Activated B cell treated with CpG ODN at 0.5 μM for 24 hours (primary cell): ENCODE measurements around the gene RPL39L. TPM values are rescaled to one million over a fixed set of nuclear protein-coding genes. Genes with fewer than 3 reads are reported as not detected.

Experiments
- ATAC-seq: fragments of 200-7000 bp; cut with Tn5 transposase; one replicate; pipeline ENCODE4 v1.10.0; 2021; ENCODE audit warnings: low read depth, mild to moderate bottlenecking, moderate library complexity
- CTCF ChIA-PET: fragments of 350-600 bp; sonication (Branson Sonifier 250); formaldehyde crosslinking; loops from one replicate; lab custom pipeline; 2021; ENCODE audit warnings: antibody characterized with exemption; lab: Charles Lee
- POLR2A ChIA-PET: fragments of 350-600 bp; sonication (Branson Sonifier 250); formaldehyde crosslinking; loops from one replicate; lab custom pipeline; 2021; ENCODE audit warnings: antibody characterized with exemption; lab: Charles Lee
- DNase-seq: peaks from one replicate; pipeline ENCODE4 v3.0.0; 2022
- H3K27ac Mint-ChIP-seq: one replicate; pipeline ENCODE4 v1.8.0; 2020; ENCODE audit warnings: mixed read lengths
- H3K27me3 Mint-ChIP-seq: one replicate; pipeline ENCODE4 v1.8.0; 2021; ENCODE audit warnings: mixed read lengths
- H3K36me3 Mint-ChIP-seq: one replicate; pipeline ENCODE4 v1.8.0; 2021; ENCODE audit warnings: low read depth, mixed read lengths
- H3K4me1 Mint-ChIP-seq: one replicate; pipeline ENCODE4 v1.8.0; 2021; ENCODE audit warnings: mixed read lengths
- H3K4me3 Mint-ChIP-seq: one replicate; pipeline ENCODE4 v1.8.0; 2020; ENCODE audit warnings: mild to moderate bottlenecking, mixed read lengths
- H3K9me3 Mint-ChIP-seq: one replicate; pipeline ENCODE4 v1.8.0; 2020; ENCODE audit warnings: mixed read lengths
- CTCF ChIP-seq: fragments of 200-600 bp; IDR thresholded peaks from one replicate; pipeline ENCODE4 v1.8.0; 2022; ENCODE audit warnings: antibody characterized with exemption, mild to moderate bottlenecking
- intact Hi-C: fragments of 100-400 bp; cut with micrococcal nuclease; formaldehyde crosslinking; loops from one replicate; pipeline ENCODE4 v1.15.1; 2024
- total RNA-seq: library from RNA; stranded (reverse); gene quantifications from 2 replicates; pipeline ENCODE4 v1.2.3, GENCODE V29; 2022

The RPL39L gene
- total RNA-seq, 1 donor from 2014 or later, result 4.7 TPM

DNA sequence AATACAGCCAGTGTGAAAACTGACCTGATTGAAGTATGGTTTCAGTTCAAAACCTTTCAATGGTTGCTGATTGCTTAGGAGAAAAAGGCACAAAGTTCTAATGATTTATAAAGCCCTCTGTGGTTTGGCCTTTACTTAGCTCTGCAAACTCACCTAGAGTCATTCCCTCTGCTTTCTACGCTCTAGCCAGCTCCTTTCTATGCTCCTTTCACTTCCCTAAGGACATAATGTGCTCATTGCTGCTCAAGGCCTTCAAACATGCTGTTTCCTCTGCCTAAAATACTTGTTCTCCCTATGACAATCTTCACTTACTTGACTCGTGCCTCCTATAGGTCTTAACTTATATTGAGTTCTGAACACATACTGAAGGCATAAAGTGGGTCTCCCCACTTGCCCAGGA is 19.0 kb downstream of the RPL39L start:
- intact Hi-C loops, result no loop called here

GRCh38 chr3:187114511-187114910 is 24.8 kb downstream of the RPL39L start:
- Mint-ChIP-seq H3K36me3 (no peaks in the 10 kb centered on the region), H3K4me1 (peaks cover 9% of the 10 kb centered on the region), H3K27me3 (no peaks in the 10 kb centered on the region), H3K27ac (no peak overlapping the region), H3K4me3 (no peak overlapping the region), H3K9me3 (no peaks in the 10 kb centered on the region)
- TF ChIP-seq CTCF, result no peak
- intact Hi-C loops, result no loop called here
- DNase-seq (no peak), ATAC-seq (no peak)
- CTCF ChIA-PET, result interaction anchor here (1.4 to 7.9 kb wide), 9 partner anchors 9 to 295 kb away, joined by 3 to 168 read pairs (median 16); partner anchors contain the start of gene RPL39L
- POLR2A ChIA-PET, result interaction anchor here (3.9 kb wide), 1 partner anchor 25 kb away, joined by 28 read pairs; the partner anchor contains the start of gene RPL39L

More for the DNA sequence above, 19.0 kb downstream of the RPL39L start:
- CTCF ChIA-PET, result interaction anchor here (2.2 kb wide), 1 partner anchor 30 kb away, joined by 7 read pairs; no protein-coding TSS in a partner anchor
- DNase-seq, result no peak
- POLR2A ChIA-PET, result interaction anchor here (1.2 kb wide), 1 partner anchor 19 kb away, joined by 3 read pairs; no protein-coding TSS in a partner anchor
- H3K4me1 Mint-ChIP-seq, result peaks cover 14% of the 10 kb centered on the region
- H3K9me3 Mint-ChIP-seq, result no peaks in the 10 kb centered on the region
- H3K4me3 Mint-ChIP-seq, result no peak overlapping the region
- no peak overlapping the region for H3K27ac Mint-ChIP-seq
- ATAC-seq, result no peak
- H3K27me3 Mint-ChIP-seq, result no peaks in the 10 kb centered on the region
- no peak for TF ChIP-seq CTCF
- no peaks in the 10 kb centered on the region for H3K36me3 Mint-ChIP-seq

- no peaks in the 10 kb centered on the region for H3K9me3 Mint-ChIP-seq
- no peaks in the 10 kb centered on the region for H3K27me3 Mint-ChIP-seq
- no peaks in the 10 kb centered on the region for H3K36me3 Mint-ChIP-seq
- no peak overlapping the region for H3K27ac Mint-ChIP-seq
- intact Hi-C loops, result loop anchor here (1.0 kb wide), 4 partner anchors 26 to 264 kb away; partner anchors contain the start of gene RPL39L
- H3K4me1 Mint-ChIP-seq, result peaks cover 9% of the 10 kb centered on the region
- no peak for TF ChIP-seq CTCF
- ATAC-seq (peak; percentile 49), DNase-seq (no peak)
- no peak overlapping the region for H3K4me3 Mint-ChIP-seq
- ChIA-PET POLR2A (interaction anchor here (0.5 to 3.9 kb wide), 7 partner anchors 26 to 438 kb away, joined by 3 to 28 read pairs (median 10); partner anchors contain the start of genes RPL39L and ST6GAL1), CTCF (interaction anchor here (0.6 to 7.9 kb wide), 28 partner anchors 9 to 498 kb away, joined by 3 to 168 read pairs (median 6); partner anchors contain the start of gene RPL39L)
Measured at GRCh38 chr3:187112934-187113793, 26.1 kb downstream of the RPL39L start.

DNA sequence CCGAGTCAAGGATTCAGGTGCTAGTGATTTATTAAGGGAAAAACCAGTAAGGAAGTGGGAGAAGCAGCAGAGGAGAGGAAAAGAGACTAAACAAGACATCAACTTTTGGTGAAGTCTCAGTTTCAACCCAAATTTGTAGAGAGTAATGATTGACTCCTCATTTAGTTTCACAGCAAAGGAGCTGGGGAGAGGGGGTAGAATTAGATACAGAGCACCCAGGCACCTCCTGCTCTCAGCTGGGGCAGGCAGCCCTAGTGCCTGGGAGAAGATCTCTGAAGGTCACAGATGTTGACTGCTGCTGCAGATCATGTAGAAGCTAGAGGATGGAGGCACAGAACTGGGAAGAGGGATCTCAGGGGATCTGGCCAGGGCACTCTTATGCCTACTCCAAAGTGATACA is 29.1 kb downstream of the RPL39L start:
- ChIA-PET CTCF (interaction anchor here (0.6 to 7.9 kb wide), 7 partner anchors 14 to 261 kb away, joined by 3 to 168 read pairs (median 4); no protein-coding TSS in a partner anchor), POLR2A (no interaction called here)
- no peak for TF ChIP-seq CTCF
- Mint-ChIP-seq H3K36me3 (no peaks in the 10 kb centered on the region), H3K4me1 (peaks cover 9% of the 10 kb centered on the region), H3K9me3 (no peaks in the 10 kb centered on the region), H3K27ac (no peak overlapping the region), H3K4me3 (no peak overlapping the region), H3K27me3 (no peaks in the 10 kb centered on the region)
- intact Hi-C loops, result no loop called here
- no peak for DNase-seq
- ATAC-seq, result no peak

- Mint-ChIP-seq H3K36me3 (no peaks in the 10 kb centered on the region), H3K9me3 (no peaks in the 10 kb centered on the region), H3K27me3 (no peaks in the 10 kb centered on the region), H3K27ac (no peak overlapping the region), H3K4me1 (peaks cover 5% of the 10 kb centered on the region), H3K4me3 (no peak overlapping the region)
- TF ChIP-seq CTCF, result no peak
- ChIA-PET CTCF (interaction anchor here (7.9 kb wide), 1 partner anchor 43 kb away, joined by 168 read pairs; no protein-coding TSS in a partner anchor), POLR2A (no interaction called here)
- DNase-seq, result no peak
- ATAC-seq, result no peak
- intact Hi-C loops, result no loop called here
Measured at GRCh38 chr3:187107989-187108388, 31.3 kb downstream of the RPL39L start.
